IMR-90 (cell line): Measurements from ENCODE around the gene SART1. TPM values are rescaled to one million over a fixed set of nuclear protein-coding genes. Genes with fewer than 3 reads are reported as not detected.

ENCODE experiments used
- ATAC-seq: fragments of 200-7000 bp; cut with Tn5 transposase; 2 replicates; pipeline ENCODE4 v1.9.1; 2020; ENCODE audit warnings: low read depth, mild to moderate bottlenecking, moderate library complexity
- BruUV-seq: library from RNA; stranded (reverse); fragments of 400-500 nt; replicated peaks from 2 replicates; lab custom pipeline; 2021; lab: Mats Ljungman, UMichigan
- CTCF ChIA-PET: fragments of 300-600 bp; formaldehyde crosslinking; extraction: SDS; loops from one replicate; lab custom pipeline; 2021; ENCODE audit warnings: antibody characterized with exemption; lab: Yijun Ruan, JAX
- POLR2A ChIA-PET: fragments of 300-600 bp; sonication (Branson Sonifier 250); formaldehyde crosslinking; loops from one replicate; lab custom pipeline; 2022; ENCODE audit warnings: antibody characterized with exemption; ENCODE audit not compliant: unreplicated experiment; lab: Charles Lee
- DNase-seq: peaks from one replicate; pipeline ENCODE4 v3.0.0; 2013
- H2AFZ ChIP-seq: replicated peaks from 2 replicates; pipeline ENCODE3; 2013; ENCODE audit warnings: low read length, mild to moderate bottlenecking; ENCODE audit not compliant: poor library complexity
- H2AK5ac ChIP-seq: 2 replicates; pipeline ENCODE4 v1.6.1; 2013; ENCODE audit warnings: low read depth, low read length, inconsistent platforms
- H2AK9ac ChIP-seq: replicated peaks from 2 replicates; pipeline ENCODE3; 2013; ENCODE audit warnings: mild to moderate bottlenecking, low read depth, low read length, moderate library complexity; ENCODE audit not compliant: poor library complexity
- H2BK120ac ChIP-seq: 2 replicates; pipeline ENCODE4 v1.6.1; 2013; ENCODE audit warnings: low read depth, low read length, inconsistent platforms
- H2BK15ac ChIP-seq: 3 replicates; pipeline ENCODE4 v1.6.1; 2013; ENCODE audit warnings: low read depth, low read length, inconsistent platforms
- H2BK20ac ChIP-seq: 2 replicates; pipeline ENCODE4 v1.6.1; 2013; ENCODE audit warnings: low read depth, mild to moderate bottlenecking, inconsistent platforms, low read length, moderate library complexity
- H2BK5ac ChIP-seq: 2 replicates; pipeline ENCODE4 v1.6.1; 2013; ENCODE audit warnings: mild to moderate bottlenecking, low read depth, low read length, inconsistent platforms; ENCODE audit not compliant: poor library complexity, severe bottlenecking
- H3K14ac ChIP-seq: replicated peaks from 2 replicates; pipeline ENCODE4 v1.6.1; 2013; ENCODE audit warnings: low read depth, low read length, inconsistent platforms
- H3K18ac ChIP-seq: 2 replicates; pipeline ENCODE4 v1.6.1; 2013; ENCODE audit warnings: low read depth, low read length, control low read depth
- H3K23ac ChIP-seq: 2 replicates; pipeline ENCODE4 v1.6.1; 2013; ENCODE audit warnings: low read depth, low read length, inconsistent platforms
- H3K27ac ChIP-seq: 2 replicates; pipeline ENCODE4 v1.5.1; 2013; ENCODE audit warnings: mild to moderate bottlenecking, control low read depth, low read length; ENCODE audit not compliant: insufficient read depth
- H3K27me3 ChIP-seq: 2 replicates; pipeline ENCODE4 v1.6.1; 2013; ENCODE audit warnings: low read length; ENCODE audit not compliant: control insufficient read depth, insufficient read depth
- H3K36me3 ChIP-seq: 2 replicates; pipeline ENCODE4 v1.6.1; 2013; ENCODE audit warnings: low read length, mixed read lengths; ENCODE audit not compliant: control insufficient read depth, insufficient read depth
- H3K4ac ChIP-seq: 2 replicates; pipeline ENCODE4 v1.6.1; 2013; ENCODE audit warnings: low read depth, low read length, inconsistent platforms
- H3K4me1 ChIP-seq: 2 replicates; pipeline ENCODE4 v1.6.1; 2013; ENCODE audit warnings: low read length, mixed read lengths; ENCODE audit not compliant: control insufficient read depth, insufficient read depth
- H3K4me2 ChIP-seq: 2 replicates; pipeline ENCODE4 v1.6.1; 2013; ENCODE audit warnings: low read depth, mild to moderate bottlenecking, control low read depth, low read length, moderate library complexity
- H3K4me3 ChIP-seq: 2 replicates; pipeline ENCODE4 v1.5.1; 2013; ENCODE audit warnings: low read depth, mild to moderate bottlenecking, control low read depth, low read length, moderate library complexity; ENCODE audit not compliant: insufficient read depth
- H3K56ac ChIP-seq: 2 replicates; pipeline ENCODE4 v1.6.1; 2013; ENCODE audit warnings: low read length, inconsistent platforms; ENCODE audit not compliant: insufficient read depth; ENCODE audit errors: extremely low read depth
- H3K79me1 ChIP-seq, 2 experiments: 2 replicates each; pipeline ENCODE4 v1.6.1; 2013; ENCODE audit warnings: low read length in 2 of 2, inconsistent platforms in 1 of 2, low read depth in 1 of 2
- H3K9ac ChIP-seq: 2 replicates; pipeline ENCODE4 v1.6.1; 2013; ENCODE audit warnings: low read depth, low read length, control low read depth
- H3K9me1 ChIP-seq: 2 replicates; pipeline ENCODE4 v1.6.1; 2013; ENCODE audit warnings: low read length, inconsistent platforms; ENCODE audit not compliant: insufficient read depth
- H3K9me3 ChIP-seq: 2 replicates; pipeline ENCODE4 v1.6.1; 2013; ENCODE audit warnings: low read length; ENCODE audit not compliant: control insufficient read depth, insufficient read depth
- H4K20me1 ChIP-seq: 2 replicates; pipeline ENCODE4 v1.6.1; 2013; ENCODE audit warnings: low read length, inconsistent platforms; ENCODE audit not compliant: insufficient read depth
- H4K5ac ChIP-seq: 2 replicates; pipeline ENCODE4 v1.6.1; 2013; ENCODE audit warnings: mild to moderate bottlenecking, low read depth, low read length, control low read depth
- H4K8ac ChIP-seq, 2 experiments: 2 replicates each; pipeline ENCODE4 v1.6.1; 2013; ENCODE audit warnings: low read depth in 2 of 2, low read length in 2 of 2, control low read depth in 1 of 2, inconsistent platforms in 1 of 2
- H4K91ac ChIP-seq: 2 replicates; pipeline ENCODE4 v1.6.1; 2013; ENCODE audit warnings: low read depth, low read length, inconsistent platforms; ENCODE audit not compliant: insufficient read depth
- BHLHE40 ChIP-seq: fragments of 150-350 bp; IDR thresholded peaks from 2 replicates; pipeline ENCODE4 v1.6.1; 2016; ENCODE audit warnings: mild to moderate bottlenecking, low read depth, low read length
- CEBPB ChIP-seq: IDR thresholded peaks from 2 replicates; pipeline ENCODE4 v1.6.1; 2012; ENCODE audit warnings: low read depth, low read length, improper control_type of control experiment
- CHD1 ChIP-seq: IDR thresholded peaks from 2 replicates; pipeline ENCODE4 v1.6.1; 2012; ENCODE audit warnings: low read depth, low read length, improper control_type of control experiment
- FOS ChIP-seq: fragments of 150-350 bp; IDR thresholded peaks from 2 replicates; pipeline ENCODE4 v1.6.1; 2016; ENCODE audit warnings: low read depth, low read length
- MAFK ChIP-seq: IDR thresholded peaks from 2 replicates; pipeline ENCODE4 v1.6.1; 2012; ENCODE audit warnings: low read depth, low read length, improper control_type of control experiment
- MAZ ChIP-seq: IDR thresholded peaks from 2 replicates; pipeline ENCODE4 v1.6.1; 2012; ENCODE audit warnings: low read depth, mild to moderate bottlenecking, low read length, improper control_type of control experiment, moderate library complexity, borderline replicate concordance
- MXI1 ChIP-seq: IDR thresholded peaks from 2 replicates; pipeline ENCODE4 v1.6.1; 2012; ENCODE audit warnings: low read depth, mild to moderate bottlenecking, low read length, moderate library complexity, borderline replicate concordance
- NFE2L2 ChIP-seq: fragments of 150-350 bp; IDR thresholded peaks from 2 replicates; pipeline ENCODE4 v1.6.1; 2016; ENCODE audit warnings: low read depth, mild to moderate bottlenecking, low read length
- POLR2A ChIP-seq: IDR thresholded peaks from 2 replicates; pipeline ENCODE4 v1.6.1; 2012; ENCODE audit warnings: mild to moderate bottlenecking, low read depth, low read length
- RAD21 ChIP-seq: IDR thresholded peaks from 2 replicates; pipeline ENCODE4 v1.6.1; 2012; ENCODE audit warnings: low read length, improper control_type of control experiment
- RCOR1 ChIP-seq: IDR thresholded peaks from 2 replicates; pipeline ENCODE4 v1.6.1; 2012; ENCODE audit warnings: mild to moderate bottlenecking, low read length, improper control_type of control experiment; ENCODE audit not compliant: insufficient replicate concordance
- RFX5 ChIP-seq: IDR thresholded peaks from 2 replicates; pipeline ENCODE4 v1.8.0; 2012; ENCODE audit warnings: low read depth, mild to moderate bottlenecking, low read length, moderate library complexity
- SMC3 ChIP-seq: fragments of 150-350 bp; IDR thresholded peaks from 2 replicates; pipeline ENCODE4 v1.6.1; 2016; ENCODE audit warnings: low read depth, mild to moderate bottlenecking, antibody characterized with exemption, low read length, moderate library complexity
- WGBS, 2 experiments: methylation state at CpG; one replicate each; pipeline versions ENCODE4 v1.1.5 to v1.1.7; 2013; ENCODE audit warnings: missing lambda C conversion rate in 2 of 2; ENCODE audit not compliant: insufficient read length in 1 of 2; ENCODE audit errors: extremely low coverage in 2 of 2; 5-methylcytosine and 5-hydroxymethylcytosine counted together
- dilution Hi-C: fragments of 300-500 bp; cut with HindIII; formaldehyde crosslinking; loops from one replicate; pipeline ENCODE4 v1.14.3; 2018; ENCODE audit warnings: low sequenced_read_pairs; ENCODE audit not compliant: unreplicated experiment
- in situ Hi-C: fragments of 300-500 bp; cut with MboI; formaldehyde crosslinking; loops from 3 replicates; pipeline ENCODE4 v1.14.3; 2019; ENCODE audit warnings: low sequenced_read_pairs, inconsistent platforms, mixed read lengths
- intact Hi-C: fragments of 100-400 bp; cut with micrococcal nuclease; formaldehyde crosslinking; loops from 2 replicates; pipeline ENCODE4 v1.10.0; 2022
- polyA plus RNA-seq, 3 experiments: library from polyadenylated mRNA; depleted of rRNA; stranded (reverse); fragments of >200 nt; gene quantifications; 2 replicates each; pipeline ENCODE4 v1.2.3, GENCODE V29; 2012; ENCODE audit warnings: low replicate concordance in 1 of 3
- total RNA-seq: library from RNA; depleted of rRNA; stranded (reverse); fragments of >200 nt; gene quantifications from 2 replicates; pipeline ENCODE4 v1.2.3, GENCODE V29; 2012
- TF ChIP-seq, protein P1 (sequence below): conservative IDR thresholded peaks from 2 replicates; pipeline ENCODE4 v1.5.1; 2012; ENCODE audit warnings: mild to moderate bottlenecking, low read depth, low read length, improper control_type of control experiment
- TF ChIP-seq, protein P2 (sequence below): fragments of 150-350 bp; IDR thresholded peaks from 2 replicates; pipeline ENCODE4 v1.6.1; 2017; ENCODE audit warnings: mild to moderate bottlenecking, antibody characterized with exemption, low read length, low read depth
- TF ChIP-seq, protein P3 (sequence below): fragments of 150-350 bp; IDR thresholded peaks from 2 replicates; pipeline ENCODE4 v1.6.1; 2016; ENCODE audit warnings: low read depth, mild to moderate bottlenecking, low read length, moderate library complexity, borderline replicate concordance

Gene SART1
- total and polyA plus RNA-seq, 2 of the 4 experiments (the other 2 are of a cell fraction): 25.5 to 43.5 TPM

DNA sequence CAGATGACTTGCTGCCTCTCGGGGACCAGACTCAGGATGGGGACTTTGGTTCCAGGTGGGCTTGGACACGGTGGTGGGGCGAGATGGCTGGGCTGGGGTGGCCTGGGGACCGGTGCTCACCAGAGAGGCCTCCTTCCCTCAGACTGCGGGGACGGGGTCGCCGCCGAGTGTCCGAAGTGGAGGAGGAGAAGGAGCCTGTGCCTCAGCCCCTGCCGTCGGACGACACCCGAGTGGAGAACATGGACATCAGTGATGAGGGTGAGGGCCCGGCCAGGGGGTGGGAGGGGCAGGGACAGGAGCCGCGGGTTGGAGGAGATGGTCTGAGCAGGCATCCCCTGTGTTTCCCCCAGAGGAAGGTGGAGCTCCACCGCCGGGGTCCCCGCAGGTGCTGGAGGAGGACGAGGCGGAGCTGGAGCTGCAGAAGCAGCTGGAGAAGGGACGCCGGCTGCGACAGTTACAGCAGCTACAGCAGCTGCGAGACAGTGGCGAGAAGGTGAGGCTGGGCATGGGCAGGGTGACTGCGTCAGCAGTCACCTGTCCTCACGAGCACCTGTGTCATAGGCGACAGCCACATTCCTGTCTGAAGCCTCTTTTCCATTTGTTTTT, 5.9 kb downstream of the SART1 start:
- H3K18ac ChIP-seq: no peak overlapping the region
- H2AK9ac ChIP-seq: peak overlapping the region; percentile 50
- DNase-seq (no peak), ATAC-seq (no peak)
- peaks cover 7% of the 10 kb centered on the region for H4K20me1 ChIP-seq
- no peak overlapping the region for H3K27ac ChIP-seq
- no peak overlapping the region for H2BK120ac ChIP-seq
- H3K56ac ChIP-seq: no peak overlapping the region
- no peak overlapping the region for H3K4me3 ChIP-seq
- no peak overlapping the region for H3K4ac ChIP-seq
- H3K14ac ChIP-seq: no peak overlapping the region
- H4K5ac ChIP-seq: no peak overlapping the region
- H2AFZ ChIP-seq: no peak overlapping the region
- no peak for TF ChIP-seq RCOR1
- no peak for TF ChIP-seq RAD21
- TF ChIP-seq SMC3: no peak
- TF ChIP-seq, protein P1, sequence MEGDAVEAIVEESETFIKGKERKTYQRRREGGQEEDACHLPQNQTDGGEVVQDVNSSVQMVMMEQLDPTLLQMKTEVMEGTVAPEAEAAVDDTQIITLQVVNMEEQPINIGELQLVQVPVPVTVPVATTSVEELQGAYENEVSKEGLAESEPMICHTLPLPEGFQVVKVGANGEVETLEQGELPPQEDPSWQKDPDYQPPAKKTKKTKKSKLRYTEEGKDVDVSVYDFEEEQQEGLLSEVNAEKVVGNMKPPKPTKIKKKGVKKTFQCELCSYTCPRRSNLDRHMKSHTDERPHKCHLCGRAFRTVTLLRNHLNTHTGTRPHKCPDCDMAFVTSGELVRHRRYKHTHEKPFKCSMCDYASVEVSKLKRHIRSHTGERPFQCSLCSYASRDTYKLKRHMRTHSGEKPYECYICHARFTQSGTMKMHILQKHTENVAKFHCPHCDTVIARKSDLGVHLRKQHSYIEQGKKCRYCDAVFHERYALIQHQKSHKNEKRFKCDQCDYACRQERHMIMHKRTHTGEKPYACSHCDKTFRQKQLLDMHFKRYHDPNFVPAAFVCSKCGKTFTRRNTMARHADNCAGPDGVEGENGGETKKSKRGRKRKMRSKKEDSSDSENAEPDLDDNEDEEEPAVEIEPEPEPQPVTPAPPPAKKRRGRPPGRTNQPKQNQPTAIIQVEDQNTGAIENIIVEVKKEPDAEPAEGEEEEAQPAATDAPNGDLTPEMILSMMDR: no peak
- no peak for TF ChIP-seq BHLHE40
- no peak for TF ChIP-seq MAFK
- TF ChIP-seq MXI1: no peak
- TF ChIP-seq MAZ: no peak
- TF ChIP-seq FOS: no peak
- no peak for TF ChIP-seq NFE2L2
- no peak for TF ChIP-seq CHD1
- TF ChIP-seq, protein P2, sequence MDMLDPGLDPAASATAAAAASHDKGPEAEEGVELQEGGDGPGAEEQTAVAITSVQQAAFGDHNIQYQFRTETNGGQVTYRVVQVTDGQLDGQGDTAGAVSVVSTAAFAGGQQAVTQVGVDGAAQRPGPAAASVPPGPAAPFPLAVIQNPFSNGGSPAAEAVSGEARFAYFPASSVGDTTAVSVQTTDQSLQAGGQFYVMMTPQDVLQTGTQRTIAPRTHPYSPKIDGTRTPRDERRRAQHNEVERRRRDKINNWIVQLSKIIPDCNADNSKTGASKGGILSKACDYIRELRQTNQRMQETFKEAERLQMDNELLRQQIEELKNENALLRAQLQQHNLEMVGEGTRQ: no peak
- no peak for TF ChIP-seq CEBPB
- no peak for TF ChIP-seq POLR2A
- no peak for TF ChIP-seq RFX5
- TF ChIP-seq, protein P3, sequence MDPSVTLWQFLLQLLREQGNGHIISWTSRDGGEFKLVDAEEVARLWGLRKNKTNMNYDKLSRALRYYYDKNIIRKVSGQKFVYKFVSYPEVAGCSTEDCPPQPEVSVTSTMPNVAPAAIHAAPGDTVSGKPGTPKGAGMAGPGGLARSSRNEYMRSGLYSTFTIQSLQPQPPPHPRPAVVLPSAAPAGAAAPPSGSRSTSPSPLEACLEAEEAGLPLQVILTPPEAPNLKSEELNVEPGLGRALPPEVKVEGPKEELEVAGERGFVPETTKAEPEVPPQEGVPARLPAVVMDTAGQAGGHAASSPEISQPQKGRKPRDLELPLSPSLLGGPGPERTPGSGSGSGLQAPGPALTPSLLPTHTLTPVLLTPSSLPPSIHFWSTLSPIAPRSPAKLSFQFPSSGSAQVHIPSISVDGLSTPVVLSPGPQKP: no peak
- no TSS peak for BruUV-seq
- H4K91ac ChIP-seq: no peak overlapping the region
- no peak overlapping the region for H2AK5ac ChIP-seq
- no peak overlapping the region for H2BK20ac ChIP-seq
- no peak overlapping the region for H3K23ac ChIP-seq
- H3K27me3 ChIP-seq: no peaks in the 10 kb centered on the region
- H3K9me1 ChIP-seq: peaks cover 4% of the 10 kb centered on the region; the same call in 1 of the 2 replicates
- no peak overlapping the region for H3K4me2 ChIP-seq
- in situ Hi-C loops: no loop called here
- no peak overlapping the region for H2BK5ac ChIP-seq
- H2BK15ac ChIP-seq: no peak overlapping the region
- H3K9me3 ChIP-seq: no peaks in the 10 kb centered on the region
- intact Hi-C loops: no loop called here
- H3K9ac ChIP-seq: no peak overlapping the region
- dilution Hi-C loops: no loop called here
- H3K79me1 ChIP-seq: peaks cover 18 to 60% of the 10 kb centered on the region in 2 experiments
- peaks cover 7% of the 10 kb centered on the region for H3K4me1 ChIP-seq
- POLR2A ChIA-PET: no interaction called here
- 100% methylated on average over 6 of the region's 30 CpGs; no CpG with 5 or more reads in 1 of the 2 experiments for WGBS, 2 experiments
- no peak overlapping the region for H4K8ac ChIP-seq
- peaks cover 59% of the 10 kb centered on the region for H3K36me3 ChIP-seq
- CTCF ChIA-PET: no interaction called here
